Right lobe of liver (tissue), 6 donors: ENCODE data around the gene MOGAT3. TPM values are rescaled to one million over a fixed set of nuclear protein-coding genes. Genes with fewer than 3 reads are reported as not detected.

ENCODE experiments used
- ATAC-seq, 4 donors: fragments of 200-7000 bp; cut with Tn5 transposase; one replicate each; pipeline ENCODE4 v1.9.1; 2020; ENCODE audit warnings: mild to moderate bottlenecking in 4 of 4, moderate library complexity in 4 of 4
- DNase-seq, 3 donors: peaks; one replicate each; pipeline ENCODE4 v3.0.0-alpha.2; 2020
- H3K27ac ChIP-seq, 3 donors: fragments of 200-600 bp; one replicate each; pipeline ENCODE4 v1.8.0; 2022
- H3K27me3 ChIP-seq, 2 donors: fragments of 200-600 bp; one replicate each; pipeline ENCODE4 v1.8.0; 2022
- H3K36me3 ChIP-seq, 4 donors: fragments of 200-600 bp; sonication (generic) in 1 of 4; one replicate each; pipeline versions ENCODE4 v1.5.1 to v1.8.0; 2017 to 2022; ENCODE audit warnings: control low read depth in 1 of 4
- H3K4me1 ChIP-seq, 4 donors: fragments of 200-600 bp; sonication (generic) in 1 of 4; one replicate each; pipeline versions ENCODE4 v1.5.1 to v1.8.0; 2017 to 2022; ENCODE audit warnings: control low read depth in 1 of 4
- H3K4me3 ChIP-seq, 3 donors: fragments of 200-600 bp; one replicate each; pipeline ENCODE4 v1.8.0; 2022
- H3K9me3 ChIP-seq, 4 donors: fragments of 200-600 bp; sonication (generic) in 1 of 4; one replicate each; pipeline versions ENCODE4 v1.5.1 to v1.8.0; 2017 to 2022; ENCODE audit warnings: control low read depth in 1 of 4
- POLR2A ChIP-seq: fragments of 450-650 bp; IDR thresholded peaks from one replicate; pipeline ENCODE4 v1.6.1; 2017; ENCODE audit warnings: antibody characterized with exemption, mild to moderate bottlenecking
- WGBS: methylation state at CpG from one replicate; pipeline ENCODE4 v1.1.6; 2018; ENCODE audit warnings: low coverage, low lambda C conversion rate; ENCODE audit not compliant: insufficient coverage; ENCODE audit errors: missing lambda C conversion rate; 5-methylcytosine and 5-hydroxymethylcytosine counted together
- intact Hi-C, 2 donors: fragments of 100-400 bp; cut with DNase I; formaldehyde crosslinking; loops; one replicate each; pipeline versions ENCODE4 v1.11.2 to v1.14.1; 2022
- total RNA-seq, 6 experiments: library from RNA; depleted of rRNA in 2 of 6; stranded (reverse); fragments of >200 nt in 2 of 6; fragmentation: NEBNext Ultra II Directional in 3 of 6; extraction: Animal tissue kit (Norgen Biotek cat#: 25700) in 3 of 6; gene quantifications; one replicate each; pipeline versions ENCODE4 v1.1.0 to v1.2.4, GENCODE V29; 2016 to 2023
- TF ChIP-seq, protein P1 (sequence below), 4 donors: fragments of 200-600 bp in 3 of 4; fragments of 450-650 bp in 1 of 4; IDR thresholded peaks; one replicate each; pipeline versions ENCODE4 v1.5.1 to v1.8.0; 2016 to 2022; ENCODE audit warnings: antibody characterized with exemption in 4 of 4, mild to moderate bottlenecking in 2 of 4
- donor health status: DM: no; HTN: yes; CAD: no.
- donor health status: DM: no; HTN: no; CAD: no.
- donor health status: DM: no; HTN: no; CAD: no.
- donor health status: DM: no; HTN: yes; CAD: no.
- donor health status: DM: no; HTN: yes; CAD: no.

MOGAT3 gene
- total RNA-seq, 6 experiments from 2014 or later = 8.4 to 28.6 (median 15.7) TPM

GRCh38 chr7:101210143-101210542, 9.3 kb upstream of the MOGAT3 start:
- intact Hi-C loops = no loop called here
- no peaks in the 10 kb centered on the region for H3K9me3 ChIP-seq
- 90% methylated on average over 13 of the region's 19 CpGs for WGBS
- H3K36me3 ChIP-seq = peaks cover 0 to 55% (median 19%) of the 10 kb centered on the region in 4 donors
- peaks cover 0 to 7% (median 0%) of the 10 kb centered on the region in 4 donors for H3K4me1 ChIP-seq
- DNase-seq = no peak
- H3K4me3 ChIP-seq = no peak overlapping the region
- H3K27me3 ChIP-seq = no peaks in the 10 kb centered on the region
- TF ChIP-seq POLR2A = no peak
- TF ChIP-seq, protein P1, sequence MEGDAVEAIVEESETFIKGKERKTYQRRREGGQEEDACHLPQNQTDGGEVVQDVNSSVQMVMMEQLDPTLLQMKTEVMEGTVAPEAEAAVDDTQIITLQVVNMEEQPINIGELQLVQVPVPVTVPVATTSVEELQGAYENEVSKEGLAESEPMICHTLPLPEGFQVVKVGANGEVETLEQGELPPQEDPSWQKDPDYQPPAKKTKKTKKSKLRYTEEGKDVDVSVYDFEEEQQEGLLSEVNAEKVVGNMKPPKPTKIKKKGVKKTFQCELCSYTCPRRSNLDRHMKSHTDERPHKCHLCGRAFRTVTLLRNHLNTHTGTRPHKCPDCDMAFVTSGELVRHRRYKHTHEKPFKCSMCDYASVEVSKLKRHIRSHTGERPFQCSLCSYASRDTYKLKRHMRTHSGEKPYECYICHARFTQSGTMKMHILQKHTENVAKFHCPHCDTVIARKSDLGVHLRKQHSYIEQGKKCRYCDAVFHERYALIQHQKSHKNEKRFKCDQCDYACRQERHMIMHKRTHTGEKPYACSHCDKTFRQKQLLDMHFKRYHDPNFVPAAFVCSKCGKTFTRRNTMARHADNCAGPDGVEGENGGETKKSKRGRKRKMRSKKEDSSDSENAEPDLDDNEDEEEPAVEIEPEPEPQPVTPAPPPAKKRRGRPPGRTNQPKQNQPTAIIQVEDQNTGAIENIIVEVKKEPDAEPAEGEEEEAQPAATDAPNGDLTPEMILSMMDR (IDR thresholded peaks at IDR 0.05) = no peak
- ATAC-seq = no peak
- H3K27ac ChIP-seq = no peak overlapping the region

DNA sequence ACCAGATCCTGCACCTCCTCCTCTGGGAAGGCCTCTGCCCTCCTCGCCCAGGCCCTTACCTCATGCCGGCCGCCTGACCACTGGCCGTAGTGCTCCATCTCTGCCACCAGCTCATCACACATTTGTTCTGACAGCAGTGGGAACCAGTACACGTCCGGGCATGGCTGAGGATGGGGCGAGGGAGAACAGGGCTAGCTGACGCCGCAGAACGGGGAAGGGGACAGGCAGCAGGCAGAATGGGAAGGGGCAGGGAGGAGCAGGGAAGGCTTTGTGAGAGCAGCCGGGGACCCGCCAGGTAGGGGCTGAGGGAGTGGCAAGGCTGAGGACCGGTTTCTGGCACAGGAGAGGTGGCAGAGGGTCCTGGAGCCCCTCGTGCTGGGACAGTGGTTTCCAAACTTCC, 8.0 kb upstream of the MOGAT3 start:
- Histone ChIP-seq H3K4me3 (no peak overlapping the region), H3K4me1 (no peaks in the 10 kb centered on the region), H3K27ac (no peak overlapping the region), H3K36me3 (peaks cover 0 to 55% (median 19%) of the 10 kb centered on the region in 4 donors), H3K27me3 (no peaks in the 10 kb centered on the region), H3K9me3 (no peaks in the 10 kb centered on the region)
- intact Hi-C loops = no loop called here
- DNase-seq = no peak
- 85% methylated on average over 10 of the region's 14 CpGs for WGBS
- TF ChIP-seq POLR2A = no peak
- TF ChIP-seq, protein P1 (IDR thresholded peaks at IDR 0.05) = no peak
- ATAC-seq = no peak

DNA sequence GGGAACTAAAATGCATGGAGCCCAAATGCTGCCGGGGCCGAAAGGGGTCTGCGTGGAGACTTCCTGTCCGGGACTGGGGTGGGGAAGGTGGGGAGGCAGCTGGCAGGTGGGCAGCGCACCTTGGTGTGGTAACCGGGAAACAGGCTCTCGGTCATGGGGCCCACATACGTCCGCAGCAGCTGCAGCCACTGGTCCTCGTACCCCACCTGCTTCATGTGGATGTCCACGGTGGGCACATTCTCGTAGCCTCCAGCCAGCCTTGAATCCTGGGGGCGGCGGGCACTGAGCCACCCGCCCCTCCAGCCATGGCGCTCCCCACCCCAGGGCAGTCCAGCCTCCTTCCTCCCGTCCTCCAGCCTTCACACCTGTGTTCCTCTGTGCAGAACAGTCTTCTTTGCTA, 6.6 kb upstream of the MOGAT3 start:
- ATAC-seq = no peak
- intact Hi-C loops = no loop called here
- H3K4me1 ChIP-seq = no peaks in the 10 kb centered on the region
- no peak for TF ChIP-seq POLR2A
- TF ChIP-seq, protein P1 (IDR thresholded peaks at IDR 0.05) = no peak
- no peaks in the 10 kb centered on the region for H3K9me3 ChIP-seq
- H3K27me3 ChIP-seq = no peaks in the 10 kb centered on the region
- no peak overlapping the region for H3K4me3 ChIP-seq
- peaks cover 0 to 49% (median 19%) of the 10 kb centered on the region in 4 donors for H3K36me3 ChIP-seq
- 100% methylated on average over 1 of the region's 17 CpGs for WGBS
- DNase-seq = no peak
- no peak overlapping the region for H3K27ac ChIP-seq

GRCh38 chr7:101206665-101207042, 5.8 kb upstream of the MOGAT3 start:
- H3K27ac ChIP-seq = no peak overlapping the region
- H3K4me3 ChIP-seq = no peak overlapping the region
- H3K9me3 ChIP-seq = no peaks in the 10 kb centered on the region
- H3K27me3 ChIP-seq = no peaks in the 10 kb centered on the region
- WGBS = 88% methylated on average over 8 of the region's 19 CpGs
- H3K36me3 ChIP-seq = peaks cover 0 to 44% (median 15%) of the 10 kb centered on the region in 4 donors
- intact Hi-C loops = no loop called here
- H3K4me1 ChIP-seq = peaks cover 0 to 5% (median 0%) of the 10 kb centered on the region in 4 donors
- DNase-seq (no peak), ATAC-seq (no peak)
- TF ChIP-seq, protein P1 (IDR thresholded peaks at IDR 0.05) = no peak
- no peak for TF ChIP-seq POLR2A
